ENCODE data around the gene CCL13.
"Not testable (repeated sequence)": the region's sequence is repeated elsewhere in the genome, so short reads cannot be mapped to it uniquely, and the experiment has no call there.

Gene CCL13

GRCh38 chr17:34356194-34356593 is at the start of gene CCL13:
TSS of gene CCL13 (plus strand) at chr17:34356480. CDS start at chr17:34356527, 47 bp downstream.
- DNase-seq, result no peak

GRCh38 chr17:34307110-34307509 is 49.2 kb upstream of the CCL13 start:
- no peak for DNase-seq

GRCh38 chr17:34308371-34308770 is 47.9 kb upstream of the CCL13 start:
- DNase-seq, result no peak

GRCh38 chr17:34311291-34311690 is 45.0 kb upstream of the CCL13 start:
- DNase-seq, result no peak

- no peak for DNase-seq
Observed at GRCh38 chr17:34312080-34312479, 44.2 kb upstream of the CCL13 start.

- DNase-seq, result no peak
Observed at GRCh38 chr17:34313164-34313563, 43.1 kb upstream of the CCL13 start.

- no peak for DNase-seq
Observed at GRCh38 chr17:34314279-34314678, 42.0 kb upstream of the CCL13 start.

GRCh38 chr17:34318474-34318873 is 37.8 kb upstream of the CCL13 start:
- no peak for DNase-seq

GRCh38 chr17:34319039-34319483 is 37.2 kb upstream of the CCL13 start, which contains the start of gene CCL8:
TSS of gene CCL8 (plus strand) at chr17:34319435. CDS start at chr17:34319502, 67 bp downstream.
- DNase-seq, result no peak

- no peak for DNase-seq
Observed at GRCh38 chr17:34321964-34322363, 34.3 kb upstream of the CCL13 start.

- DNase-seq, result not testable (repeated sequence)
Observed at GRCh38 chr17:34327580-34327979, 28.7 kb upstream of the CCL13 start.

- no peak for DNase-seq
Observed at GRCh38 chr17:34337701-34338100, 18.6 kb upstream of the CCL13 start.

- no peak for DNase-seq
Observed at GRCh38 chr17:34339138-34339770, 17.0 kb upstream of the CCL13 start.

GRCh38 chr17:34341916-34342315 is 14.4 kb upstream of the CCL13 start:
- DNase-seq, result no peak

GRCh38 chr17:34347063-34347462 is 9.2 kb upstream of the CCL13 start:
- no peak for DNase-seq

- DNase-seq, result no peak
Observed at GRCh38 chr17:34349751-34350150, 6.5 kb upstream of the CCL13 start.

GRCh38 chr17:34351096-34351495 is 5.2 kb upstream of the CCL13 start:
- DNase-seq, result no peak

GRCh38 chr17:34352191-34352590 is 4.1 kb upstream of the CCL13 start:
- DNase-seq, result no peak

GRCh38 chr17:34354637-34355036 is 1.6 kb upstream of the CCL13 start:
- DNase-seq, result no peak

GRCh38 chr17:34357398-34357797 is 1.1 kb downstream of the CCL13 start:
- DNase-seq, result no peak

GRCh38 chr17:34358631-34359030 is 2.4 kb downstream of the CCL13 start:
- no peak for DNase-seq

- DNase-seq, result no peak
Observed at GRCh38 chr17:34360601-34361270, 4.5 kb downstream of the CCL13 start.

GRCh38 chr17:34361478-34362061 is 5.3 kb downstream of the CCL13 start:
- DNase-seq, result peak; percentile 27 to 32

- no peak for DNase-seq
Observed at GRCh38 chr17:34363183-34363661, 6.9 kb downstream of the CCL13 start, which contains the start of gene CCL1. TSS of gene CCL1 (minus strand) at chr17:34363233. CDS start at chr17:34363161, 72 bp downstream.
